Measurements from ENCODE around the gene HACL1. TPM values are rescaled to one million over a fixed set of nuclear protein-coding genes. Genes with fewer than 3 reads are reported as not detected.

The HACL1 gene
- total and polyA plus RNA-seq, 10 of the 15 experiments (the other 5 are each of a cell fraction or from before 2014, with no cell fraction given): 19.4 to 48.7 (median 30.1) TPM

DNA sequence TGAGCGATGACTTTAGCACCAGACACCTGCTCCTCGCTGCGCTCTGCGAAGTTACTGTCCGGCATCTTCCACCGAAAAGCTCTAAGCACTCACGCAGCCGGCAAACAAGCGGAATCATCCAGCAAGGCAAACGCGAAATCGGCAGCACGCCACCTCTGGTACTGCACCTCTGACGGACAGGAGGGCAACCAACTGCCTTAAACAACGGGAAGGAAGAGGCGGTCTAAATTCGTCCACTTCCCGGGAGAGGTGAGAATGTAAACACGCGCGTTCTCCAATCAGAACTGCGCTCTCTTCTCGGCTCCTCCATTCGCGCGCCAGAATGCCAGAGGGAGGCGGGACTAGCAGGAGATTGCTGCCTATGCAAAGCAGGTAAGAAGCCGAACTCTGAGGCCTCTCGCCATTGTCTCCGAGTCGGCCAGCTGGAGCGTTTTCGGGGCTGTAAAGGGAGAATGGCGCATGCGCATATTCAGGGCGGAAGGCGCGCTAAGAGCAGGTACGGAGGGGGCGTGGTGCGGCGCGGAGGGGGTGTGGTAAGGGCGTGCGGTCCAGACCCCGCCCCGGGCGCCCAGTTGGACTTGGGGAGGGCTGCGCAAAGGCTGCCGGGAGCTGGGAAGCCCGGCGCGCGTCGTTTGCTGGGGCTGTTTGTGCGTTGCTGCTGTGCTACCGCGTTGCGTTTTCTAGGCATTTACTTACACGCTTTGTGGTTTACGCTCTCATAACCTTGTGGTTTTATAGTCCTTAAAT, at the start of gene HACL1, which contains the start of gene BTD (continued):
- TF ChIP-seq, protein P1, sequence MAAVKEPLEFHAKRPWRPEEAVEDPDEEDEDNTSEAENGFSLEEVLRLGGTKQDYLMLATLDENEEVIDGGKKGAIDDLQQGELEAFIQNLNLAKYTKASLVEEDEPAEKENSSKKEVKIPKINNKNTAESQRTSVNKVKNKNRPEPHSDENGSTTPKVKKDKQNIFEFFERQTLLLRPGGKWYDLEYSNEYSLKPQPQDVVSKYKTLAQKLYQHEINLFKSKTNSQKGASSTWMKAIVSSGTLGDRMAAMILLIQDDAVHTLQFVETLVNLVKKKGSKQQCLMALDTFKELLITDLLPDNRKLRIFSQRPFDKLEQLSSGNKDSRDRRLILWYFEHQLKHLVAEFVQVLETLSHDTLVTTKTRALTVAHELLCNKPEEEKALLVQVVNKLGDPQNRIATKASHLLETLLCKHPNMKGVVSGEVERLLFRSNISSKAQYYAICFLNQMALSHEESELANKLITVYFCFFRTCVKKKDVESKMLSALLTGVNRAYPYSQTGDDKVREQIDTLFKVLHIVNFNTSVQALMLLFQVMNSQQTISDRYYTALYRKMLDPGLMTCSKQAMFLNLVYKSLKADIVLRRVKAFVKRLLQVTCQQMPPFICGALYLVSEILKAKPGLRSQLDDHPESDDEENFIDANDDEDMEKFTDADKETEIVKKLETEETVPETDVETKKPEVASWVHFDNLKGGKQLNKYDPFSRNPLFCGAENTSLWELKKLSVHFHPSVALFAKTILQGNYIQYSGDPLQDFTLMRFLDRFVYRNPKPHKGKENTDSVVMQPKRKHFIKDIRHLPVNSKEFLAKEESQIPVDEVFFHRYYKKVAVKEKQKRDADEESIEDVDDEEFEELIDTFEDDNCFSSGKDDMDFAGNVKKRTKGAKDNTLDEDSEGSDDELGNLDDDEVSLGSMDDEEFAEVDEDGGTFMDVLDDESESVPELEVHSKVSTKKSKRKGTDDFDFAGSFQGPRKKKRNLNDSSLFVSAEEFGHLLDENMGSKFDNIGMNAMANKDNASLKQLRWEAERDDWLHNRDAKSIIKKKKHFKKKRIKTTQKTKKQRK (IDR thresholded peaks at IDR 0.05; ENCODE audit: low read depth, low read length): peak; percentile 91
- TF ChIP-seq HDGF (IDR thresholded peaks at IDR 0.05): peak; percentile 97
- no peak for TF ChIP-seq KAT2A (conservative IDR thresholded peaks at IDR 0.05; ENCODE audit: control insufficient read depth, low read depth, low read length)
- peak; percentile 96 for TF ChIP-seq NKRF (conservative IDR thresholded peaks at IDR 0.05)
- no peak for TF ChIP-seq TCF7 (IDR thresholded peaks at IDR 0.05; ENCODE audit: borderline replicate concordance)
- peak; percentile 37; the same call in 1 of the 2 replicates for TF ChIP-seq TCF12 (IDR thresholded peaks at IDR 0.05; ENCODE audit: low read depth, low read length)
- TF ChIP-seq MYB (IDR thresholded peaks at IDR 0.05; ENCODE audit: borderline replicate concordance, low read depth, low read length): no peak
- no peak for TF ChIP-seq RBBP5 (conservative IDR thresholded peaks at IDR 0.05)
- TF ChIP-seq, protein P2, sequence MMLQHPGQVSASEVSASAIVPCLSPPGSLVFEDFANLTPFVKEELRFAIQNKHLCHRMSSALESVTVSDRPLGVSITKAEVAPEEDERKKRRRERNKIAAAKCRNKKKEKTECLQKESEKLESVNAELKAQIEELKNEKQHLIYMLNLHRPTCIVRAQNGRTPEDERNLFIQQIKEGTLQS (IDR thresholded peaks at IDR 0.05; ENCODE audit: borderline replicate concordance, extremely low read depth, low read depth, low read length): no peak
- TF ChIP-seq HSF1 (IDR thresholded peaks at IDR 0.05; ENCODE audit: low read depth, low read length): no peak
- TF ChIP-seq EGR1 (IDR thresholded peaks at IDR 0.05; ENCODE audit: borderline replicate concordance in 1 of 2, low read depth in 2 of 2, low read length in 2 of 2): no peak
- TF ChIP-seq JUNB (IDR thresholded peaks at IDR 0.05): no peak
- TF ChIP-seq ZBTB40 (IDR thresholded peaks at IDR 0.05; ENCODE audit: borderline replicate concordance): peak; percentile 94
- no peak for TF ChIP-seq SMC3 (IDR thresholded peaks at IDR 0.05; ENCODE audit: borderline replicate concordance, low read length)
- peak; percentile 91 for TF ChIP-seq IRF3 (IDR thresholded peaks at IDR 0.05)
- no peak for TF ChIP-seq SUPT20H (IDR thresholded peaks at IDR 0.05; ENCODE audit: borderline replicate concordance, control insufficient read depth, low read depth, low read length)

Data from GM12878 (cell line).